Measurements from ENCODE around the gene CFAP299.

Gene CFAP299

GRCh38 chr4:80911458-80911857 lies 575.9 kb downstream of the CFAP299 start:
- DNase-seq (ENCODE audit: low spot score): no peak
- FAIRE-seq: no peak

DNA sequence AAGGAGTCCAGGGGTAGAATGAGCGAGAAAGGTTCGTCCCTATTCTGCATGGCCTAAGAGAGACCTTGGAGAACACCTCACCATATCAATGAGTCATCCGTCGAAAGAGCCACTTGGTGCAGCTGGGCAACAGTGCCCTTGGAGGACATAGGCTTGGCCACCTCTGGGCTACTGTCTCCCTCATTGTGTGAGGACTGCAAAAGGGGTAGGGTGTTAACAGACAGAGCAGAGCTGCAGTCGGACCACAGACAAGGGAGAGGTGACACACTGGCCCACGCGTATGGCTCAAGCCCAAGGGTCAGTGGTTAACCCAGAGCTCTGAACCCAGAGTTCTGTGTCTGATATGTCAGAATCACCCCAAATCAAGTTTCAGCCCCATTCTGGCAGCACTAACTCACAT lies 576.8 kb downstream of the CFAP299 start:
- DNase-seq (ENCODE audit: low spot score): no peak
- FAIRE-seq: no peak

DNA sequence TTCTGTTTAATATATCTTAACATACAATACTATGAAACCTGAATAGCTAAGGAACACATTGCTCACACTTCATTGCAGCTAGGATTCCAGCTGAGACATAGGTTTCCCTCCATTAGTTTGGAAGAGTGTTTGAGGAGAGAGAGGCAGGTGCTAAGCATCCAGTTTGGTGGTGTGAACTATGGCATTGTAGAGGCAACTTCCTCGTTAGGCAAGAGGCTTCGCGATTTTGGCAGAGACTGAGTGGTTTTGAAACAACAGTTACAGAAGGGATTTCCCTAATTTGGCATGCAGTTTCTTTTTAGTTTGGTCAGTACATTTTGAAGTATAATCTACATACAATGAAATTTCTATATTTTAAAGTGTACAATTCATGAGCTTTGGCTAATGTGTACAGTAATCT lies 577.9 kb downstream of the CFAP299 start:
- FAIRE-seq (no peak), DNase-seq (ENCODE audit: low spot score) (no peak)

DNA sequence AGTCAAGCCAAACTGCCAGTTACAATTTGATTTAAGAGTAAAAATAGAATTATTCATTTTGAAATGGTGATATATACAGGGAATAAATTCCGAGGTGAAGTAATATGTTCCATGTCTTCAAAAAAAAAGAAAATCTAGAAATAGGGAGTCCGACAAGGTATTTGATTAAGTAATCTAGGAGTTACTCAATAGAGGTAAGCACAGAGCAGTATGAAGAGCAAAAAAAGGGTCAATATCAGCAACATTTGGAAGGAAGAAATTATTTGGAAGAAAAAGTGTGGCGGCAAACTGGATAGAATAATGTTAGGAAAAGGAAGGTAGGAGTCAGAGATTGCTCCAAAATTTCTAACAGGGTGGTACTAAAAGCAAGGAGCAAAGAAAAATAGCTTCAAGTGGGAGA lies 581.2 kb downstream of the CFAP299 start:
- FAIRE-seq (no peak), DNase-seq (ENCODE audit: low spot score) (no peak)

- DNase-seq (ENCODE audit: low spot score) (no peak), FAIRE-seq (no peak)
Observed at GRCh38 chr4:80918004-80918403, 582.5 kb downstream of the CFAP299 start.

- DNase-seq (ENCODE audit: low spot score) (no peak), FAIRE-seq (no peak)
Observed at GRCh38 chr4:80921441-80921840, 585.9 kb downstream of the CFAP299 start.

- no peak for DNase-seq (ENCODE audit: low spot score)
- FAIRE-seq: no peak
Observed at GRCh38 chr4:80922941-80923340, 587.4 kb downstream of the CFAP299 start.

DNA sequence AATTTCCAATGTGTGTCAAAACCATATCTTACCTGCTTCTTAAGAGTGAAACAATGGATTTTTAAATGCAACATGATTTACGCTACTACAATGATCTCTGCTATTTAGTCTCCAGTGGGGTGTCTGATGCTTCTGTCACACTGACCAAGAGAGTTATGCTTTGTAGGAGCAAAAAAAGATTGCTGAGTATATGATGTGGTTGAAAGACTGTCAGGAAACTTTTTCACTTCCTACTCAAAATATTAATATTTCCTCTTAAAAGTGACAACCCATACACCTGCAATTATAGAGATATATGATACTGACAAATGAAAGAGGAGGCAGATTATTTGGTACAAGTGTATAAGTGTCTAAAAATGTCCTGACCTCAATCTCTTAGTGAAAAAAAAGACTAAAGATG lies 589.8 kb downstream of the CFAP299 start:
- DNase-seq (ENCODE audit: low spot score): no peak
- no peak for FAIRE-seq

- DNase-seq (ENCODE audit: low spot score): peak; percentile 6
- FAIRE-seq: no peak
Observed at GRCh38 chr4:80926446-80926845, 590.9 kb downstream of the CFAP299 start.

DNA sequence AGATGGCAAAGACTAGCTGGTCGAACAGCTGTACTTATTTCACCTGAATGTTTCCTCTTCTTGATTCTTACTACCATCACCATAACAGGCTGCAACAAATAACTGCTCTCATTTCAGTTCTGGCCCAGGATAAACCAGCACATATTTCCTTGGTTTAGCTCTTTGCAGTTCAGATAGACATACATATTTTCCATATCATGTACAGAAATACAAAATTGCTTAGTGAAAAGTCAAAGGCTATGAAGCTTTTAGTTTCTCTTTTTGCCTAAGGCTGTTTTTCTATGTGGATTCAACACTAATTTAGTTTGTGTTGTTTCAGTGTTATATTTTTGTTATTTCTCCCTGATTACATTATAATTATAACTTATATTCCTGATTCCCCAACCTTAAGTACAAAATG lies 591.4 kb downstream of the CFAP299 start:
- FAIRE-seq: no peak
- DNase-seq (ENCODE audit: low spot score): no peak

- FAIRE-seq (no peak), DNase-seq (ENCODE audit: low spot score) (no peak)
Observed at GRCh38 chr4:80927420-80927819, 591.9 kb downstream of the CFAP299 start.

DNA sequence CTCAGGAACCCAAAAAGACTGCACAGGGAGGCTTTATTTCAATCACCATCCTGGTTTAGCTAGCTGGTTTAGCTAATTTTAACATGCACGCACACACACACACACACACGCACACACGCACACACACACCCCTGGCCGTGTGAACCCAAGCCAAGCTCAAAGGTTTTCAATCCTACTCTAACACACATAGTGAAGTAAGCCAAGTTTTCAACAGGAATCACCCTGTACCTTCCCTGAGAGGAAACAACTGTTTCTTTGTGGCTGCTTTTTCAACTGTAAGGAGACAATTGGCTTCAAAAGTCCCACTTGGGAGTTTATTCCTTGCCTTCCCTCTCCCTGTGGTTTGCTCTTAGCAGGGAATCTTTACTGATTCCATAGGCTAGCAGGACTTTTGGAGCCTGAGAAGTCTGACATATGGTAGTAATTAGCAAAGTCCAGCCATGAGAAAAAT lies 596.1 kb downstream of the CFAP299 start:
- no peak for DNase-seq (ENCODE audit: low spot score)
- no peak for FAIRE-seq

GRCh38 chr4:80948141-80948540 lies 612.6 kb downstream of the CFAP299 start:
- DNase-seq (ENCODE audit: low spot score): no peak
- no peak for FAIRE-seq

DNA sequence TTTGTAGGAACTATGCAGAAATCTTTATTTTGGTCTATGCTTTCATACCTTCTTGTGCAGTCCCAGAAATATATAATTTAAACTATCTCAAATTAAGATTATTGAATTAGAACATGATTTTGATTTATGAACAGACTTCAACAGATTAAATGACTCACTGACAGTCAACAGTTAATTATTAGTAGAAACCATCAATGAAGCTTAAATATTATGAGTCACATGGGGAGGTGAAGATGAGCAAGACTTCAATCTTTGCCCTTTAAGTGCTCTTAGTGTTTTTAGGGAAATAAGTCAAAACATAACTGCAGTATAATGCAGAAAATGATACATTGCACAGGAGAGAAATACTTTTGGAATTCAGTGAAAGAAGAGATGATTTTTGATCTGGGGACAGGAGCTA lies 613.5 kb downstream of the CFAP299 start:
- no peak for DNase-seq (ENCODE audit: low spot score)
- no peak for FAIRE-seq

GRCh38 chr4:80956421-80956820 lies 620.9 kb downstream of the CFAP299 start:
- DNase-seq (ENCODE audit: low spot score): no peak
- FAIRE-seq: no peak

DNA sequence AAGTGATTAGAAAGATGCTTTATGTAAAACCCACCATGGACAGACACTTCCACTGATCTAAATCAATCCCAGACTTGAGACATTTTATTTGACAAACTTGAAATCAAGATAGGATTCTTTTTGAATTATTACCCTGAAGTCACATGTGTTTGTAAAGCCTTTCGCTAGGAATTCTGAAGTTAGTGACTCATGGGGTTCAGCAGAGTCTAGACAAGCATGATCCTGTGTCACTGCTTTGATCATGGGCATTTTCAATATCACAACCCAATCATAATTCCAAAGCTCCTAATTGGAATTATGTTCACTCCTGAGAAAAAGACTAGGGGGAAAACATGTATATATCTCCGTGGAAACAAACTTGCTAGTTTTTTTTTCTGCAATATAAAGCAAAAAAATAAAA lies 627.5 kb downstream of the CFAP299 start:
- FAIRE-seq: no peak
- DNase-seq (ENCODE audit: low spot score): peak; percentile 5

- no peak for DNase-seq (ENCODE audit: low spot score)
- no peak for FAIRE-seq
Observed at GRCh38 chr4:80967346-80967745, 631.8 kb downstream of the CFAP299 start.

- no peak for FAIRE-seq
Observed at GRCh38 chr4:80980239-80980638, 644.7 kb downstream of the CFAP299 start.

GRCh38 chr4:80986011-80986410 lies 650.5 kb downstream of the CFAP299 start:
- FAIRE-seq (no peak), DNase-seq (ENCODE audit: low spot score) (no peak)

More at GRCh38 chr4:80980239-80980638, 644.7 kb downstream of the CFAP299 start:
- DNase-seq (ENCODE audit: low spot score): no peak

DNA sequence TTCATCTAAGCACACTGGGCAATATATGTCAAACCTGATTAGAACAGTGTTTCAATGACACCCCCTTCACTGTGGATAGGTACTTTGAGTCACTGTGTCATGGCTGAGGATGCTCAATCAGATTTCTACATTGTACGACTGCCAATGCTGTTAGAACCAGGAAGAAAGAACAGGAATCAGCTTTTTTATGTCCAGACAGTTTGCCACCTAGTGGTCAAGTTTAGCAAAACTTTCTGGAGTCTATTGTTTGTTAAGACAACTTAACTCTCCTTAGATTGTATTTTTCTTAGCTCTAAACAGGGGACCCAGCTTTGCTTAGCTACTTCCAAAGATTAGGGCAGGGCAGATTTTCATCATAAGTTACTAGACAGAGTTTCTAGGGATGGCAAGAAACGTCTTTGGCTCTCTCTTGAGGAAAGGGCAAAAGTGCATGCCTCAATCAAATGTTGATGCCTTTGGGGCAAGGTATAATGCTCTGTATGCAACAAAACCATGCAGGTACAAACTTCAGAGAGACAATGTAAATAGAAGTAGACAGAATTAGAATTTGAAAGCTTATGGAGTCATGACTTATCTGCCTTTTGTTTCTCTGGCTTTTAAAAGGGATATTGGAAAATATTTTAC lies 654.5 kb downstream of the CFAP299 start:
- peak; percentile 36 for DNase-seq (ENCODE audit: low spot score)
- FAIRE-seq: no peak

DNA sequence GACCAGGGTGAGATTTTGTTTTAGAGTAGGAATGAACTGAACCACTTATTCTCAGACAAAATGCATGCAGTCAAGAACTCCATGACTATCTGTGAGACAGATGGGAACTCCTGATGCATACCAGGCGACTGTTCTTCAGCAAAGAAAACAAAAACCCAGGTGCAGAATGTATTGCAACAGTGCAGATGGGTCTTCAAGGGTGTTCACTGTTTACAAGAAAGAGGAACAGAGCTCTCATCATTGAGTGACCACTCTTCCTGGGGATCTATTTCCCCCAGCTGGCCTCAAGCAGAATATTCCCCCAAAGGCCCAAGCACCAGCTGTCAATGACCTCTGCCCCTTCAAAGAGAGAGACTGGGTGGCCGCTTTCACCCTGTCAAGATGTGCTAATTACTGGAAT lies 655.3 kb downstream of the CFAP299 start:
- FAIRE-seq (no peak), DNase-seq (ENCODE audit: low spot score) (no peak)

DNA sequence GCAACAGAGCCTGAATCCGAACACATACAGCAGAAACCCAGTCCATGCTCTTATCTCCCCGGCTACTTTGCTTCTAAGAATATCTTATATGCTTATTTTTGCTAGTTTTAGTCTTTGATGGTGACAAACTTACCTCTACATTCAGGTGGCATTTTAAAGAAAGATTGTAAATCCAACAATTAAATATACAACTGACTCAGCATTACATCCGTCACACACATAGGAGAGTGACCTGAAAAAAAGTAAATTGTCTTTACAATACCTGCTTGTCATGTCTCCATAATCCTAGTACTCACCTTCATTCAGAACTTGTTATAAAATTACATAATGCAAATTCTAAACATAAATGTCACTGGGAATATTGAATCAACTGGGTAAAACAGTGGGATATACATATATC lies 664.4 kb downstream of the CFAP299 start:
- FAIRE-seq: no peak
- DNase-seq (ENCODE audit: low spot score): no peak

GRCh38 chr4:81003597-81004111 lies 668.1 kb downstream of the CFAP299 start:
- DNase-seq (ENCODE audit: low spot score) (no peak), FAIRE-seq (no peak)

GRCh38 chr4:81007417-81007816 lies 671.9 kb downstream of the CFAP299 start:
- FAIRE-seq: no peak
- no peak for DNase-seq (ENCODE audit: low spot score)
